IMR-90 (cell line): ENCODE measurements around the gene SPDYC.

Experiments
- CEBPB ChIP-seq: IDR thresholded peaks from 2 replicates; pipeline ENCODE4 v1.6.1; 2012; ENCODE audit warnings: low read depth, low read length, improper control_type of control experiment
- ELK1 ChIP-seq: fragments of 150-350 bp; IDR thresholded peaks from 2 replicates; pipeline ENCODE4 v1.6.1; 2016; ENCODE audit warnings: low read depth, mild to moderate bottlenecking, low read length, moderate library complexity, borderline replicate concordance
- MAFK ChIP-seq: IDR thresholded peaks from 2 replicates; pipeline ENCODE4 v1.6.1; 2012; ENCODE audit warnings: low read depth, low read length, improper control_type of control experiment
- NFE2L2 ChIP-seq: fragments of 150-350 bp; IDR thresholded peaks from 2 replicates; pipeline ENCODE4 v1.6.1; 2016; ENCODE audit warnings: low read depth, mild to moderate bottlenecking, low read length
- POLR2A ChIP-seq: IDR thresholded peaks from 2 replicates; pipeline ENCODE4 v1.6.1; 2012; ENCODE audit warnings: mild to moderate bottlenecking, low read depth, low read length
- RCOR1 ChIP-seq: IDR thresholded peaks from 2 replicates; pipeline ENCODE4 v1.6.1; 2012; ENCODE audit warnings: mild to moderate bottlenecking, low read length, improper control_type of control experiment; ENCODE audit not compliant: insufficient replicate concordance
- SMC3 ChIP-seq: fragments of 150-350 bp; IDR thresholded peaks from 2 replicates; pipeline ENCODE4 v1.6.1; 2016; ENCODE audit warnings: low read depth, mild to moderate bottlenecking, antibody characterized with exemption, low read length, moderate library complexity
- TF ChIP-seq, protein P1 (sequence below): conservative IDR thresholded peaks from 2 replicates; pipeline ENCODE4 v1.5.1; 2012; ENCODE audit warnings: mild to moderate bottlenecking, low read depth, low read length, improper control_type of control experiment

DNA sequence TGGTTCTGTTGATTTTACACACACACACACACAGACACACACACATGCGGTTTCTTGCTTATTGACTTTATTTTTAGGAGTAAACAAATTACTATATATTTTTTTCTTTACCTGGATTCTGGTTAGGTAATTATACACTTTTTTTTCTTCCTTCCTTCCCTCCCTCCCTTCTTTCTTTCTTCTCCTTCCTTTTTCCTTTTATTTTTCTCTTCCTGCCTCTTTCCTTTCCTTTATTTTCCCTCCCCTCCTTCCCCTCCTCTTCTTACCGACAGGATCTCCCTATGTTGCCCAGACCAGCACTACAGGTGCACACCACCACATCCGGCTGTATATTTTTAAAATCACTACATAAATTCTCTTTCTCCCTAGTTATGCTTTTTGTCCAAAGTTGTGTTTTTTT is 3.1 kb upstream of the SPDYC start:
- TF ChIP-seq, protein P1, sequence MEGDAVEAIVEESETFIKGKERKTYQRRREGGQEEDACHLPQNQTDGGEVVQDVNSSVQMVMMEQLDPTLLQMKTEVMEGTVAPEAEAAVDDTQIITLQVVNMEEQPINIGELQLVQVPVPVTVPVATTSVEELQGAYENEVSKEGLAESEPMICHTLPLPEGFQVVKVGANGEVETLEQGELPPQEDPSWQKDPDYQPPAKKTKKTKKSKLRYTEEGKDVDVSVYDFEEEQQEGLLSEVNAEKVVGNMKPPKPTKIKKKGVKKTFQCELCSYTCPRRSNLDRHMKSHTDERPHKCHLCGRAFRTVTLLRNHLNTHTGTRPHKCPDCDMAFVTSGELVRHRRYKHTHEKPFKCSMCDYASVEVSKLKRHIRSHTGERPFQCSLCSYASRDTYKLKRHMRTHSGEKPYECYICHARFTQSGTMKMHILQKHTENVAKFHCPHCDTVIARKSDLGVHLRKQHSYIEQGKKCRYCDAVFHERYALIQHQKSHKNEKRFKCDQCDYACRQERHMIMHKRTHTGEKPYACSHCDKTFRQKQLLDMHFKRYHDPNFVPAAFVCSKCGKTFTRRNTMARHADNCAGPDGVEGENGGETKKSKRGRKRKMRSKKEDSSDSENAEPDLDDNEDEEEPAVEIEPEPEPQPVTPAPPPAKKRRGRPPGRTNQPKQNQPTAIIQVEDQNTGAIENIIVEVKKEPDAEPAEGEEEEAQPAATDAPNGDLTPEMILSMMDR: no peak
- TF ChIP-seq NFE2L2 (no peak), SMC3 (no peak), ELK1 (no peak), CEBPB (no peak), POLR2A (no peak), MAFK (no peak), RCOR1 (no peak)
